PC-9 (cell line): Measurements from ENCODE around the gene TBC1D3I.
"Not testable (repeated sequence)": the region's sequence is repeated elsewhere in the genome, so short reads cannot be mapped to it uniquely, and the experiment has no call there.

Experiments used
- CTCF ChIP-seq: fragments of 200-600 bp; sonication (generic); conservative IDR thresholded peaks from 2 replicates; pipeline ENCODE4 v1.6.1; 2017; ENCODE audit warnings: mixed run types, antibody characterized with exemption, mild to moderate bottlenecking, moderate library complexity
- EZH2 ChIP-seq: fragments of 200-600 bp; sonication (generic); IDR thresholded peaks from 2 replicates; pipeline ENCODE4 v1.8.0; 2017; ENCODE audit warnings: antibody characterized with exemption, low read depth

GRCh38 chr17:36220737-36221580, 43.4 kb downstream of the TBC1D3I start:
- not testable (repeated sequence) for TF ChIP-seq CTCF, EZH2
